SK-N-SH treated with all-trans-retinoic acid at 6 μM for 48 hours (cell line): Measurements from ENCODE around the gene KLK10.

Source experiments
- ATAC-seq: fragments of 200-7000 bp; cut with Tn5 transposase; 3 replicates; pipeline ENCODE4 v1.9.1; 2020; ENCODE audit warnings: mild to moderate bottlenecking, moderate library complexity
- ARNTL ChIP-seq: fragments of 450-650 bp; formaldehyde crosslinking; IDR thresholded peaks from 2 replicates; pipeline ENCODE4 v1.5.0; 2020; ENCODE audit warnings: low read depth, mild to moderate bottlenecking, moderate library complexity, borderline replicate concordance
- BACH2 ChIP-seq: fragments of 250-450 bp; sonication (Bioruptor Pico); IDR thresholded peaks from 2 replicates; pipeline ENCODE4 v1.9.0; 2021; ENCODE audit warnings: mild to moderate bottlenecking, borderline replicate concordance
- CREB5 ChIP-seq: fragments of 250-450 bp; sonication (Bioruptor Pico); IDR thresholded peaks from 2 replicates; pipeline ENCODE4 v1.5.1; 2020; ENCODE audit warnings: low read depth, mild to moderate bottlenecking, moderate library complexity
- CSDC2 ChIP-seq: fragments of 250-450 bp; sonication (Bioruptor Pico); IDR thresholded peaks from 2 replicates; pipeline ENCODE4 v1.5.0; 2020; ENCODE audit warnings: mild to moderate bottlenecking, moderate library complexity
- ESRRG ChIP-seq: fragments of 250-450 bp; sonication (Bioruptor Pico); IDR thresholded peaks from 2 replicates; pipeline ENCODE4 v1.6.1; 2021; ENCODE audit warnings: mild to moderate bottlenecking
- GLIS3 ChIP-seq: fragments of 250-450 bp; sonication (Bioruptor Pico); IDR thresholded peaks from 2 replicates; pipeline ENCODE4 v1.5.0; 2020; ENCODE audit warnings: mild to moderate bottlenecking, moderate library complexity
- ISL1 ChIP-seq: fragments of 250-450 bp; sonication (Bioruptor Pico); IDR thresholded peaks from 2 replicates; pipeline ENCODE4 v2.1.2; 2022; ENCODE audit warnings: mild to moderate bottlenecking, moderate library complexity
- OSR1 ChIP-seq: fragments of 250-450 bp; sonication (Bioruptor Pico); IDR thresholded peaks from 2 replicates; pipeline ENCODE4 v1.8.0; 2022; ENCODE audit warnings: moderate library complexity, mild to moderate bottlenecking, inconsistent platforms
- POU6F1 ChIP-seq: fragments of 250-450 bp; sonication (Bioruptor Pico); IDR thresholded peaks from 2 replicates; pipeline ENCODE4 v1.8.0; 2021; ENCODE audit warnings: low read depth, mild to moderate bottlenecking, moderate library complexity, borderline replicate concordance
- PPARA ChIP-seq: fragments of 250-450 bp; sonication (Bioruptor Pico); IDR thresholded peaks from 2 replicates; pipeline ENCODE4 v1.5.0; 2020; ENCODE audit warnings: mild to moderate bottlenecking, borderline replicate concordance
- RARB ChIP-seq: fragments of 250-450 bp; sonication (Bioruptor Pico); IDR thresholded peaks from 2 replicates; pipeline ENCODE4 v1.8.0; 2021; ENCODE audit warnings: mild to moderate bottlenecking, moderate library complexity
- SNAI2 ChIP-seq: fragments of 250-450 bp; sonication (Bioruptor Pico); IDR thresholded peaks from 2 replicates; pipeline ENCODE4 v1.5.0; 2020; ENCODE audit warnings: mild to moderate bottlenecking, moderate library complexity
- TCF4 ChIP-seq: fragments of 250-450 bp; sonication (Bioruptor Pico); IDR thresholded peaks from 2 replicates; pipeline ENCODE4 v1.8.0; 2021; ENCODE audit warnings: mild to moderate bottlenecking, moderate library complexity, borderline replicate concordance
- TOX ChIP-seq: fragments of 250-450 bp; sonication (Bioruptor Pico); IDR thresholded peaks from 2 replicates; pipeline ENCODE4 v1.8.0; 2021; ENCODE audit warnings: mild to moderate bottlenecking, moderate library complexity, borderline replicate concordance
- TSHZ2 ChIP-seq: fragments of 250-450 bp; sonication (Bioruptor Pico); IDR thresholded peaks from 2 replicates; pipeline ENCODE4 v1.5.0; 2020; ENCODE audit warnings: mild to moderate bottlenecking, moderate library complexity
- ZC3H10 ChIP-seq: fragments of 250-450 bp; sonication (Bioruptor Pico); IDR thresholded peaks from 2 replicates; pipeline ENCODE4 v1.5.1; 2021; ENCODE audit warnings: mild to moderate bottlenecking, moderate library complexity
- ZFP3 ChIP-seq: fragments of 250-450 bp; sonication (Bioruptor Pico); IDR thresholded peaks from 2 replicates; pipeline ENCODE4 v1.5.0; 2020; ENCODE audit warnings: mild to moderate bottlenecking, moderate library complexity
- ZFP30 ChIP-seq: fragments of 450-650 bp; formaldehyde crosslinking; IDR thresholded peaks from 2 replicates; pipeline ENCODE4 v1.5.0; 2022; ENCODE audit warnings: mild to moderate bottlenecking, moderate library complexity
- ZNF70 ChIP-seq: fragments of 450-650 bp; formaldehyde crosslinking; IDR thresholded peaks from 2 replicates; pipeline ENCODE4 v1.5.0; 2020; ENCODE audit warnings: mild to moderate bottlenecking, moderate library complexity
- ZNF8 ChIP-seq: fragments of 450-650 bp; formaldehyde crosslinking; IDR thresholded peaks from 2 replicates; pipeline ENCODE4 v1.5.0; 2020; ENCODE audit warnings: mild to moderate bottlenecking, moderate library complexity
- TF ChIP-seq, protein P1 (sequence below): fragments of 250-450 bp; sonication (Bioruptor Pico); IDR thresholded peaks from 2 replicates; pipeline ENCODE4 v1.5.1; 2021; ENCODE audit warnings: mild to moderate bottlenecking, moderate library complexity

KLK10 gene

DNA sequence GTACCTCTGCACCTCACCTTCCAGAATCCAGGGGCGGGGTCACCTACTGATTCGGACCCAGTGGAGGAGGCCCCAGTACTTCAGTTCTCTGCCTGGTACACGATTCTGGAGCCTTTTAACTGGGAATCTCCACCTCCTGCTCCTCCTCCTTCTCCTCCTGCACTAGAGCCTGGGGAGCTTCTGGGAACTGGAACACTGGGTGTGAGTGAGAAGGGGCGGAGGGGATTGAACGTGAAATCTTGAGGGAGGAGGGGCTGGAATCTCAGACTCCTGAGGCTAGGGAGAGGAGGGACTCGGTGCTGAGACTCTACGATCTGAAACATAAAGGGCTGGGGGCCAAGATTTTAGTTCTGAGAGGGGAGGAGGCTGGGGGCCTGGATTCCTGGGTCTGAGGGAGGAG, 18.0 kb downstream of the KLK10 start, which contains the start of gene KLK8 (continued):
- TF ChIP-seq TSHZ2 (no peak), GLIS3 (no peak), ZFP3 (CRISPR knock-in tag) (no peak)

GRCh38 chr19:51000981-51001380, 18.5 kb downstream of the KLK10 start:
- no peak for ATAC-seq
- TF ChIP-seq RARB (CRISPR knock-in tag) (no peak), ZC3H10 (CRISPR knock-in tag) (no peak), ZNF70 (CRISPR knock-in tag) (no peak), ZFP3 (CRISPR knock-in tag) (no peak), ISL1 (CRISPR knock-in tag) (no peak), BACH2 (CRISPR knock-in tag) (no peak), GLIS3 (no peak), ZFP30 (no peak), POU6F1 (CRISPR knock-in tag) (no peak), ESRRG (CRISPR knock-in tag) (no peak), ARNTL (no peak), SNAI2 (CRISPR knock-in tag) (no peak), PPARA (CRISPR knock-in tag) (no peak), CREB5 (CRISPR knock-in tag) (no peak), TSHZ2 (no peak), OSR1 (CRISPR knock-in tag) (no peak), ZNF8 (CRISPR knock-in tag) (no peak)
- TF ChIP-seq, protein P1, sequence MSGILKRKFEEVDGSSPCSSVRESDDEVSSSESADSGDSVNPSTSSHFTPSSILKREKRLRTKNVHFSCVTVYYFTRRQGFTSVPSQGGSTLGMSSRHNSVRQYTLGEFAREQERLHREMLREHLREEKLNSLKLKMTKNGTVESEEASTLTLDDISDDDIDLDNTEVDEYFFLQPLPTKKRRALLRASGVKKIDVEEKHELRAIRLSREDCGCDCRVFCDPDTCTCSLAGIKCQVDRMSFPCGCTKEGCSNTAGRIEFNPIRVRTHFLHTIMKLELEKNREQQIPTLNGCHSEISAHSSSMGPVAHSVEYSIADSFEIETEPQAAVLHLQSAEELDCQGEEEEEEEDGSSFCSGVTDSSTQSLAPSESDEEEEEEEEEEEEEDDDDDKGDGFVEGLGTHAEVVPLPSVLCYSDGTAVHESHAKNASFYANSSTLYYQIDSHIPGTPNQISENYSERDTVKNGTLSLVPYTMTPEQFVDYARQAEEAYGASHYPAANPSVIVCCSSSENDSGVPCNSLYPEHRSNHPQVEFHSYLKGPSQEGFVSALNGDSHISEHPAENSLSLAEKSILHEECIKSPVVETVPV (CRISPR knock-in tag), result no peak

GRCh38 chr19:51000426-51000825, 19.1 kb downstream of the KLK10 start:
- ATAC-seq, result no peak
- no peak for TF ChIP-seq PPARA (CRISPR knock-in tag)
- TF ChIP-seq ZFP3 (CRISPR knock-in tag), result no peak
- TF ChIP-seq ZFP30, result no peak
- no peak for TF ChIP-seq POU6F1 (CRISPR knock-in tag)
- TF ChIP-seq TCF4 (CRISPR knock-in tag), result no peak
- no peak for TF ChIP-seq ZC3H10 (CRISPR knock-in tag)
- no peak for TF ChIP-seq CSDC2
- TF ChIP-seq OSR1 (CRISPR knock-in tag), result no peak
- no peak for TF ChIP-seq TOX
- TF ChIP-seq CREB5 (CRISPR knock-in tag), result no peak
- no peak for TF ChIP-seq BACH2 (CRISPR knock-in tag)
- TF ChIP-seq ISL1 (CRISPR knock-in tag), result no peak
- no peak for TF ChIP-seq ZNF70 (CRISPR knock-in tag)
